K562 (cell line): ENCODE results near the gene EPHX1. TPM values are rescaled to one million over a fixed set of nuclear protein-coding genes. Genes with fewer than 3 reads are reported as not detected.
A peak's percentile ranks its signal among the peaks of the same experiment; 100 is the strongest.

Experiments
- MGA ChIP-seq: fragments of 450-650 bp; IDR thresholded peaks from 2 replicates; pipeline ENCODE4 v1.6.1; 2016; ENCODE audit warnings: mild to moderate bottlenecking, moderate library complexity
- ZNF407 ChIP-seq: fragments of 450-650 bp; IDR thresholded peaks from 2 replicates; pipeline ENCODE4 v1.6.1; 2016; ENCODE audit warnings: low read depth
- ZNF57 ChIP-seq: fragments of 450-650 bp; formaldehyde crosslinking; IDR thresholded peaks from 2 replicates; pipeline ENCODE4 v1.4.0; 2020; ENCODE audit warnings: mild to moderate bottlenecking, moderate library complexity
- polyA plus RNA-seq, 8 experiments: library from polyadenylated mRNA; depleted of rRNA in 4 of 8; stranded (reverse) in 5 of 8; unstranded in 3 of 8; fragments of >200 nt; fragmentation: Nextera tagmentation in 2 of 8; fragmentation: Illumina TruSeq in 1 of 8; extraction: Ambion mirVana in 2 of 8; extraction: Trizol in 1 of 8; gene quantifications; 2 replicates each; pipeline versions ENCODE4 v1.2.1 to v1.2.3, GENCODE V29; 2011 to 2014; ENCODE audit warnings: inconsistent platforms in 1 of 8, missing spikeins in 1 of 8
- total RNA-seq, 7 experiments: library from RNA; depleted of rRNA in 6 of 7; stranded (reverse); fragments of >200 nt in 6 of 7; fragmentation: Illumina TruSeq in 2 of 7; extraction: Trizol in 2 of 7; gene quantifications; 2 replicates each; pipeline versions ENCODE4 v1.2.1 to v1.2.3, GENCODE V29; 2011 to 2021; ENCODE audit warnings: low replicate concordance in 1 of 7
- TF ChIP-seq, protein P1 (sequence below): fragments of 250-450 bp; sonication (Bioruptor Pico); IDR thresholded peaks from 2 replicates; pipeline ENCODE4 v1.9.0; 2021; ENCODE audit warnings: mild to moderate bottlenecking, inconsistent platforms

Gene EPHX1
- total and polyA plus RNA-seq, 9 of the 15 experiments (the other 6 are each of a cell fraction or from before 2014, with no cell fraction given) = 0.21 to 27.0 (median 6.7) TPM

DNA sequence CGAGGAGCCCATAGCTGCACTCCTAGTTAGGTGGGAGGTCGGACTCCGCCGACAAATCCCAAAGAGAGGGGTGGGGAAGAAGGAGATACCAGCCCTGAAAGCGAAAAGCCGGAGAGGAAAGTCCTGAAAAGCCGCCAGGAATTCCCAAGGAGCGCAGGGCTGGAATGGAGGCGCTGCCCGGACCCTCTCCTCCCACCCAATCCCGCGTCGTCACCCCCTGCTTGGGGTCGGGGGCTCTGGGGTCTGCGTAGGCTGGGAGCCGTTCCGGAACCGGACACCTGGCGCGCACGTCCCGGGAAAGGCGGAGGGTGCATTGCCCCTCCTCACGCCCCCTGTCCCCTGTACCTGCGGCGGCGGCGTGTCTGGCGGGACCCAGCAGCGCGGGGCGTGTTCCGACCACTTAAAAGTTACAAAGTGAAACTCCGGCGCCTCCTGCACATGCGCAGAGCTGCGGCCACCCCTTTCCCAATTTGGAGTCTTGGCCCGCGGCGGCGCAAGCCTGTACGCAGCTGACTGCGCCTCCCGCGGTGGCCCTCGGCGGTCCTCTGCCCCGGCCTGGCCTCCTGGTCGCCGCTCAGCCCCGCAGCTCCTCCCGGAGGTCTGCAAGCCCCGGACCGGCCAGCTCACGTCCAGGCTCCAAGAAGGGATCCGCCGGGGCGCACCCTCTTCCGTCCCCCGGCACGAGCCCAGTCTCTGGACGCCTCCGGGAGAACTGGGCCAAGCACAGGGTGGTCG, 72.2 kb downstream of the EPHX1 start, which contains the start of gene TMEM63A (continued):
- TF ChIP-seq, protein P1, sequence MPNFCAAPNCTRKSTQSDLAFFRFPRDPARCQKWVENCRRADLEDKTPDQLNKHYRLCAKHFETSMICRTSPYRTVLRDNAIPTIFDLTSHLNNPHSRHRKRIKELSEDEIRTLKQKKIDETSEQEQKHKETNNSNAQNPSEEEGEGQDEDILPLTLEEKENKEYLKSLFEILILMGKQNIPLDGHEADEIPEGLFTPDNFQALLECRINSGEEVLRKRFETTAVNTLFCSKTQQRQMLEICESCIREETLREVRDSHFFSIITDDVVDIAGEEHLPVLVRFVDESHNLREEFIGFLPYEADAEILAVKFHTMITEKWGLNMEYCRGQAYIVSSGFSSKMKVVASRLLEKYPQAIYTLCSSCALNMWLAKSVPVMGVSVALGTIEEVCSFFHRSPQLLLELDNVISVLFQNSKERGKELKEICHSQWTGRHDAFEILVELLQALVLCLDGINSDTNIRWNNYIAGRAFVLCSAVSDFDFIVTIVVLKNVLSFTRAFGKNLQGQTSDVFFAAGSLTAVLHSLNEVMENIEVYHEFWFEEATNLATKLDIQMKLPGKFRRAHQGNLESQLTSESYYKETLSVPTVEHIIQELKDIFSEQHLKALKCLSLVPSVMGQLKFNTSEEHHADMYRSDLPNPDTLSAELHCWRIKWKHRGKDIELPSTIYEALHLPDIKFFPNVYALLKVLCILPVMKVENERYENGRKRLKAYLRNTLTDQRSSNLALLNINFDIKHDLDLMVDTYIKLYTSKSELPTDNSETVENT (CRISPR knock-in tag) = peak; percentile 65
- no peak for TF ChIP-seq ZNF57 (CRISPR knock-in tag)
- peak; percentile 59; the same call in 1 of the 2 replicates for TF ChIP-seq MGA
- no peak for TF ChIP-seq ZNF407
